ENCODE data around the gene INPP5A. TPM values are rescaled to one million over a fixed set of nuclear protein-coding genes. Genes with fewer than 3 reads are reported as not detected.
"Not testable (repeated sequence)": the region's sequence is repeated elsewhere in the genome, so short reads cannot be mapped to it uniquely, and the experiment has no call there.

The INPP5A gene
- total RNA-seq, 2 experiments from 2014 or later: 9.9 TPM

- Mint-ChIP-seq H3K4me3 (no peak overlapping the region), H3K4me1 (ENCODE audit: low read depth) (peaks cover 6% of the 10 kb centered on the region), H3K27me3 (ENCODE audit: low read depth) (no peaks in the 10 kb centered on the region), H3K27ac (no peak overlapping the region), H3K36me3 (ENCODE audit: low read depth) (peaks cover 11% of the 10 kb centered on the region), H3K9me3 (ENCODE audit: insufficient read depth) (peaks cover 12% of the 10 kb centered on the region)
- DNase-seq (no peak), ATAC-seq (no peak)
- ChIA-PET CTCF (no interaction called here), POLR2A (no interaction called here)
Measured at GRCh38 chr10:132704008-132704814, 166.6 kb downstream of the INPP5A start.

GRCh38 chr10:132704815-132705064 lies 167.2 kb downstream of the INPP5A start:
- not testable (repeated sequence) for DNase-seq; H3K4me1 Mint-ChIP-seq (ENCODE audit: low read depth); ATAC-seq; H3K4me3 Mint-ChIP-seq; H3K27ac Mint-ChIP-seq; H3K27me3 Mint-ChIP-seq (ENCODE audit: low read depth)
- ChIA-PET POLR2A (interaction anchor here (0.7 kb wide), 1 partner anchor 10 kb away, joined by 3 read pairs; no protein-coding TSS in a partner anchor), CTCF (interaction anchor here (1.2 kb wide), 1 partner anchor 11 kb away, joined by 3 read pairs; no protein-coding TSS in a partner anchor)
- Mint-ChIP-seq H3K9me3 (ENCODE audit: insufficient read depth) (peaks cover 12% of the 10 kb centered on the region), H3K36me3 (ENCODE audit: low read depth) (peaks cover 11% of the 10 kb centered on the region)

- Mint-ChIP-seq H3K9me3 (ENCODE audit: insufficient read depth) (peaks cover 12% of the 10 kb centered on the region), H3K27me3 (ENCODE audit: low read depth) (no peaks in the 10 kb centered on the region), H3K36me3 (ENCODE audit: low read depth) (peaks cover 11% of the 10 kb centered on the region), H3K4me1 (ENCODE audit: low read depth) (peaks cover 6% of the 10 kb centered on the region), H3K4me3 (no peak overlapping the region), H3K27ac (no peak overlapping the region)
- POLR2A ChIA-PET: interaction anchor here (0.7 kb wide), 1 partner anchor 10 kb away, joined by 3 read pairs; no protein-coding TSS in a partner anchor
- DNase-seq (no peak), ATAC-seq (no peak)
- CTCF ChIA-PET: interaction anchor here (1.2 kb wide), 1 partner anchor 11 kb away, joined by 3 read pairs; no protein-coding TSS in a partner anchor
Measured at GRCh38 chr10:132705173-132705572, 167.6 kb downstream of the INPP5A start.

GRCh38 chr10:132705943-132706342 lies 168.4 kb downstream of the INPP5A start:
- Mint-ChIP-seq H3K27me3 (ENCODE audit: low read depth) (no peaks in the 10 kb centered on the region), H3K27ac (no peak overlapping the region), H3K36me3 (ENCODE audit: low read depth) (peaks cover 11% of the 10 kb centered on the region), H3K9me3 (ENCODE audit: insufficient read depth) (peaks cover 12% of the 10 kb centered on the region), H3K4me3 (no peak overlapping the region), H3K4me1 (ENCODE audit: low read depth) (peaks cover 6% of the 10 kb centered on the region)
- no peak for DNase-seq
- ChIA-PET CTCF (interaction anchor here (1.2 kb wide), 1 partner anchor 12 kb away, joined by 3 read pairs; no protein-coding TSS in a partner anchor), POLR2A (no interaction called here)
- no peak for ATAC-seq

GRCh38 chr10:132706701-132707100 lies 169.1 kb downstream of the INPP5A start:
- Mint-ChIP-seq H3K36me3 (ENCODE audit: low read depth) (peaks cover 11% of the 10 kb centered on the region), H3K27me3 (ENCODE audit: low read depth) (no peaks in the 10 kb centered on the region), H3K9me3 (ENCODE audit: insufficient read depth) (peaks cover 12% of the 10 kb centered on the region), H3K4me3 (no peak overlapping the region), H3K27ac (no peak overlapping the region), H3K4me1 (ENCODE audit: low read depth) (peaks cover 6% of the 10 kb centered on the region)
- ChIA-PET CTCF (no interaction called here), POLR2A (no interaction called here)
- ATAC-seq (no peak), DNase-seq (no peak)

GRCh38 chr10:132707121-132707775 lies 169.7 kb downstream of the INPP5A start:
- ChIA-PET CTCF (no interaction called here), POLR2A (no interaction called here)
- H3K9me3 Mint-ChIP-seq (ENCODE audit: insufficient read depth): peaks cover 12% of the 10 kb centered on the region
- DNase-seq: no peak
- no peak overlapping the region for H3K27ac Mint-ChIP-seq
- H3K4me1 Mint-ChIP-seq (ENCODE audit: low read depth): peaks cover 6% of the 10 kb centered on the region
- peaks cover 11% of the 10 kb centered on the region for H3K36me3 Mint-ChIP-seq (ENCODE audit: low read depth)
- no peak for ATAC-seq
- H3K27me3 Mint-ChIP-seq (ENCODE audit: low read depth): no peaks in the 10 kb centered on the region
- H3K4me3 Mint-ChIP-seq: no peak overlapping the region

GRCh38 chr10:132707776-132708171 lies 170.2 kb downstream of the INPP5A start:
- CTCF ChIA-PET: no interaction called here
- Mint-ChIP-seq H3K9me3 (ENCODE audit: insufficient read depth) (peaks cover 12% of the 10 kb centered on the region), H3K36me3 (ENCODE audit: low read depth) (peaks cover 11% of the 10 kb centered on the region)

GRCh38 chr10:132708441-132708840 lies 170.9 kb downstream of the INPP5A start:
- H3K9me3 Mint-ChIP-seq (ENCODE audit: insufficient read depth): peaks cover 12% of the 10 kb centered on the region
- H3K36me3 Mint-ChIP-seq (ENCODE audit: low read depth): peaks cover 8% of the 10 kb centered on the region
- DNase-seq: no peak
- no peak overlapping the region for H3K27ac Mint-ChIP-seq
- H3K27me3 Mint-ChIP-seq (ENCODE audit: low read depth): no peaks in the 10 kb centered on the region
- no peak for ATAC-seq
- ChIA-PET POLR2A (no interaction called here), CTCF (no interaction called here)
- H3K4me3 Mint-ChIP-seq: no peak overlapping the region
- no peaks in the 10 kb centered on the region for H3K4me1 Mint-ChIP-seq (ENCODE audit: low read depth)

More at GRCh38 chr10:132707776-132708171, 170.2 kb downstream of the INPP5A start:
- ATAC-seq: no peak
- no peaks in the 10 kb centered on the region for H3K27me3 Mint-ChIP-seq (ENCODE audit: low read depth)
- H3K4me1 Mint-ChIP-seq (ENCODE audit: low read depth): peaks cover 3% of the 10 kb centered on the region
- H3K4me3 Mint-ChIP-seq: no peak overlapping the region
- no peak for DNase-seq
- POLR2A ChIA-PET: no interaction called here
- H3K27ac Mint-ChIP-seq: no peak overlapping the region

GRCh38 chr10:132708936-132709335 lies 171.3 kb downstream of the INPP5A start:
- DNase-seq: no peak
- POLR2A ChIA-PET: no interaction called here

GRCh38 chr10:132709471-132709951 lies 171.9 kb downstream of the INPP5A start:
- H3K4me3 Mint-ChIP-seq: no peak overlapping the region
- H3K4me1 Mint-ChIP-seq (ENCODE audit: low read depth): no peaks in the 10 kb centered on the region
- ChIA-PET POLR2A (no interaction called here), CTCF (no interaction called here)
- ATAC-seq: no peak
- H3K9me3 Mint-ChIP-seq (ENCODE audit: insufficient read depth): peaks cover 12% of the 10 kb centered on the region
- peaks cover 6% of the 10 kb centered on the region for H3K36me3 Mint-ChIP-seq (ENCODE audit: low read depth)
- H3K27me3 Mint-ChIP-seq (ENCODE audit: low read depth): no peaks in the 10 kb centered on the region
- DNase-seq: no peak
- no peak overlapping the region for H3K27ac Mint-ChIP-seq

More at GRCh38 chr10:132708936-132709335, 171.3 kb downstream of the INPP5A start:
- no peak for ATAC-seq
- no peak overlapping the region for H3K27ac Mint-ChIP-seq
- peaks cover 7% of the 10 kb centered on the region for H3K36me3 Mint-ChIP-seq (ENCODE audit: low read depth)
- H3K4me3 Mint-ChIP-seq: no peak overlapping the region
- peaks cover 12% of the 10 kb centered on the region for H3K9me3 Mint-ChIP-seq (ENCODE audit: insufficient read depth)
- no peaks in the 10 kb centered on the region for H3K4me1 Mint-ChIP-seq (ENCODE audit: low read depth)
- CTCF ChIA-PET: no interaction called here
- H3K27me3 Mint-ChIP-seq (ENCODE audit: low read depth): no peaks in the 10 kb centered on the region

- DNase-seq: no peak
- CTCF ChIA-PET: no interaction called here
- POLR2A ChIA-PET: no interaction called here
Measured at GRCh38 chr10:132710036-132710686, 172.6 kb downstream of the INPP5A start.

More at GRCh38 chr10:132710036-132710686, 172.6 kb downstream of the INPP5A start:
- no peak overlapping the region for H3K4me3 Mint-ChIP-seq
- peaks cover 6% of the 10 kb centered on the region for H3K36me3 Mint-ChIP-seq (ENCODE audit: low read depth)
- no peaks in the 10 kb centered on the region for H3K27me3 Mint-ChIP-seq (ENCODE audit: low read depth)
- no peaks in the 10 kb centered on the region for H3K4me1 Mint-ChIP-seq (ENCODE audit: low read depth)
- ATAC-seq: no peak
- H3K27ac Mint-ChIP-seq: no peak overlapping the region
- peaks cover 12% of the 10 kb centered on the region for H3K9me3 Mint-ChIP-seq (ENCODE audit: insufficient read depth)
